MCF 10A (cell line): ENCODE results near the gene DNMT3B. TPM values are rescaled to one million over a fixed set of nuclear protein-coding genes. Genes with fewer than 3 reads are reported as not detected.

Experiments
- BruUV-seq: library from RNA; stranded (reverse); fragments of 400-500 nt; replicated peaks from 2 replicates; lab custom pipeline; 2021; lab: Mats Ljungman, UMichigan
- CTCF ChIA-PET: fragments of 300-600 bp; sonication (Branson Sonifier 250); formaldehyde crosslinking; extraction: SDS; loops from one replicate; lab custom pipeline; 2021; ENCODE audit warnings: antibody characterized with exemption, inconsistent platforms; lab: Yijun Ruan, JAX
- POLR2A ChIA-PET: fragments of 300-600, 350-650 bp; sonication (Branson Sonifier 250); formaldehyde crosslinking; extraction: SDS; loops from one replicate; lab custom pipeline; 2020; ENCODE audit warnings: antibody characterized with exemption, inconsistent platforms; lab: Yijun Ruan, JAX
- DNase-seq: peaks from one replicate; pipeline ENCODE4 v3.0.0-alpha.2; 2018; ENCODE audit not compliant: unreplicated experiment
- H3K27ac Mint-ChIP-seq: one replicate; pipeline ENCODE4 v1.8.0; 2022; ENCODE audit warnings: mild to moderate bottlenecking, low read depth, mixed read lengths; ENCODE audit not compliant: unreplicated experiment
- H3K27me3 Mint-ChIP-seq: one replicate; pipeline ENCODE4 v1.8.0; 2022; ENCODE audit warnings: mixed read lengths; ENCODE audit not compliant: insufficient read depth, unreplicated experiment
- H3K36me3 Mint-ChIP-seq: one replicate; pipeline ENCODE4 v1.8.0; 2022; ENCODE audit warnings: mild to moderate bottlenecking, moderate library complexity, mixed read lengths; ENCODE audit not compliant: insufficient read depth, unreplicated experiment
- H3K4me1 Mint-ChIP-seq: one replicate; pipeline ENCODE4 v1.8.0; 2022; ENCODE audit warnings: mixed read lengths; ENCODE audit not compliant: insufficient read depth, unreplicated experiment
- H3K4me3 Mint-ChIP-seq: one replicate; pipeline ENCODE4 v1.8.0; 2022; ENCODE audit warnings: mild to moderate bottlenecking, moderate library complexity, mixed read lengths; ENCODE audit not compliant: unreplicated experiment
- H3K9me3 Mint-ChIP-seq: one replicate; pipeline ENCODE4 v1.8.0; 2022; ENCODE audit warnings: mixed read lengths; ENCODE audit not compliant: unreplicated experiment
- CTCF ChIP-seq: fragments of 200-600 bp; IDR thresholded peaks from one replicate; pipeline ENCODE4 v1.8.0; 2022; ENCODE audit warnings: antibody characterized with exemption, mild to moderate bottlenecking; ENCODE audit not compliant: unreplicated experiment
- intact Hi-C: fragments of 100-400 bp; cut with micrococcal nuclease; formaldehyde crosslinking; loops from 2 replicates; pipeline ENCODE4 v1.14.1; 2022
- total RNA-seq: library from RNA; stranded (reverse); gene quantifications from 2 replicates; pipeline ENCODE4 v1.2.3, GENCODE V29; 2022

The DNMT3B gene
- total RNA-seq, 1 experiment from 2014 or later, result 1.3 TPM

GRCh38 chr20:32775336-32775991 lies 13.3 kb downstream of the DNMT3B start:
- Mint-ChIP-seq H3K27me3 (no peaks in the 10 kb centered on the region), H3K36me3 (no peaks in the 10 kb centered on the region), H3K4me3 (no peak overlapping the region), H3K9me3 (no peaks in the 10 kb centered on the region), H3K4me1 (peaks cover 17% of the 10 kb centered on the region), H3K27ac (no peak overlapping the region)
- ChIA-PET POLR2A (interaction anchor here (0.6 to 1.1 kb wide), 2 partner anchors 9 to 1155 kb away, joined by 3 read pairs; no protein-coding TSS in a partner anchor), CTCF (interaction anchor here (0.5 to 7.5 kb wide), 5 partner anchors 12 to 1372 kb away, joined by 3 to 202 read pairs (median 5); partner anchors contain the start of gene C20orf203)
- no peak for TF ChIP-seq CTCF
- DNase-seq, result peak; percentile 27
- BruUV-seq, result no TSS peak
- intact Hi-C loops, result loop anchor here (5.0 kb wide), 1 partner anchor 253 kb away; no protein-coding TSS in a partner anchor

GRCh38 chr20:32777177-32777956 lies 15.2 kb downstream of the DNMT3B start:
- Mint-ChIP-seq H3K9me3 (no peaks in the 10 kb centered on the region), H3K27me3 (no peaks in the 10 kb centered on the region), H3K4me1 (peaks cover 17% of the 10 kb centered on the region), H3K36me3 (no peaks in the 10 kb centered on the region), H3K27ac (no peak overlapping the region), H3K4me3 (no peak overlapping the region)
- TF ChIP-seq CTCF, result no peak
- ChIA-PET CTCF (interaction anchor here (0.6 to 7.5 kb wide), 44 partner anchors 7 to 1352 kb away, joined by 3 to 202 read pairs (median 4); partner anchors contain the start of gene C20orf203), POLR2A (interaction anchor here (0.9 to 1.2 kb wide), 3 partner anchors 14 to 103 kb away, joined by 3 to 8 read pairs (median 3); partner anchors contain the start of gene COMMD7)
- intact Hi-C loops, result loop anchor here (5.0 kb wide), 1 partner anchor 255 kb away; no protein-coding TSS in a partner anchor
- BruUV-seq, result no TSS peak
- DNase-seq, result no peak

- H3K27ac Mint-ChIP-seq, result no peak overlapping the region
- intact Hi-C loops, result loop anchor here (5.0 kb wide), 1 partner anchor 257 kb away; no protein-coding TSS in a partner anchor
Measured at GRCh38 chr20:32779500-32780211, 17.5 kb downstream of the DNMT3B start.

More at GRCh38 chr20:32779500-32780211, 17.5 kb downstream of the DNMT3B start:
- POLR2A ChIA-PET, result no interaction called here
- no peaks in the 10 kb centered on the region for H3K9me3 Mint-ChIP-seq
- H3K36me3 Mint-ChIP-seq, result no peaks in the 10 kb centered on the region
- H3K4me1 Mint-ChIP-seq, result peaks cover 17% of the 10 kb centered on the region
- no peak overlapping the region for H3K4me3 Mint-ChIP-seq
- no peak for DNase-seq
- BruUV-seq, result no TSS peak
- no peaks in the 10 kb centered on the region for H3K27me3 Mint-ChIP-seq
- no peak for TF ChIP-seq CTCF
- CTCF ChIA-PET, result interaction anchor here (0.6 to 7.5 kb wide), 20 partner anchors 8 to 1351 kb away, joined by 3 to 202 read pairs (median 9); partner anchors contain the start of genes C20orf203 and COMMD7
